NCI-H1105 (cell line): ENCODE measurements around the gene NMNAT2.

ENCODE experiments used
- DNase-seq: peaks from one replicate; lab custom pipeline; 2025; lab: John Stamatoyannopoulos, UW

NMNAT2 gene

DNA sequence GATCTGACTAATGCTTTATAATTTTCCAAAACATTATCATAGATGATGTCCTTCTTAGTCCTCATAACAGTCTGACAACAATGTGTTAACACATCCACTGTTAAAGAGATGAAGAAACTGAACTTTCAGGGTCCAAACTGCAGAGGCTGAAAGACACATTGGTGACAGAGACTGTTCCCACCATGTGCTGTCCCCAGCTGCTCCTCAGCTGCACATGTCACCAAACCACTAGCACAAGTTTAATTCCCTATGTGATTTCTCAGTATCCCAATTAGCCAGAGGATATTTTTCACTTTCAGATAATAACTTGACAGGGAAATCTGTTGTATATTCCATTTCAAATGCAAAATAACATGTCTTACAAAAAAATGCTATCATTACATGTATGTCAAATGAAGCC is 207.5 kb downstream of the NMNAT2 start:
- DNase-seq = no peak

DNA sequence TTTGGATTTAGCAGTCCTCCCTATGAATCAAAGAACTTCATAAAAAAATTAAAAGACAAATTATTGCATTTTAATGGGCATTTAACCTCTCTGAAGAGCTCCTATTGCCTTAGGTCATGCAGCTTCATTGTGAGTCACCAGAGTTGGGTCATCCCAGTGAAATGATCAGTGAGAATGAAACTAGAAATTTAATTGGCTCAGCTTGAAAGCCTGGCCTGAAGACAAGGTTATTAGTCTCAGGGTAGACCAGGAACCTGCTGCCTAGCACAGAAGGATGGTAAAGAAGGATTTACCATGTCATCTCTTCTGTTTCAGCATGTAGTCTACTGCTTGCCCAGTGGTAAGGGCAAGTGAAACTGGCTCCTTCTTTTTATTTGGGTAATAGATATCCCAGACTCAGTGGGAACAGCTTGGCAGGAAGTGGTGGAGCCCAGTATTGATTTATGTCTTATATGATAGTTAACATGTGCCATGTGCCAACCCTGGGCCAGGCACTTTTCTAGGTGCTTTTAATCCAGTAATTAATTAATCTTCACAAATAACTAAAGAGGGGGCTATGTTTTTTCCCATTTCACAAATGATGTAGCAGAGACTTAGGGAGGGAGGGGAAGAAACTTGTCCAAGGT is 208.5 kb downstream of the NMNAT2 start:
- no peak for DNase-seq

DNA sequence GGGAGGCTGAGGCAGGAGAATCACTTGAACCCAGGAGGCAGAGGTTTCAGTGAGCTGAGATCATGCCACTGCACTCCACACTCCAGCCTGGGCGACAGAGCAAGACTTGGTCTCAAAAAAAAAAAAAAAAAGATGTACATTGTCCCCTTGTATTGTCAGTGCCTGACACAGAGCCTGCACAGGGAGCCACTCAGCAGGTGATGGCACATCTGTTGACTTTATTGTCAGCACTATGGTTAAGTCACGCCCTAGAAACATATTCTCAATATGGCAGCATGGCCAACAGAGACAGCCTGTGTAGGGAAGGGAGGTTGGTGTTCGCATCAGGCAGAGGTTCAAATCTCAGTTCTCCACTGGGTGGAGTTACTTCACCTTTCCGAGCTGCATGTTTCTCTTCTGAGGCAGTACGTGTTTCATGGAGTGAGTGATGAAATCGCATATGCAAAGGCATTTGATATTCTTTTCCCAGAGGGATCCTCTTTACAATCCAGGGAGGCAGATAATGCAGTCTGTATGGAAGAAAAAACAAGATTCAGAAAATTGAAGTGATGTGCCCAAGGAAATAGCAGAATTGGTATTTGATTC is 211.6 kb downstream of the NMNAT2 start:
- no peak for DNase-seq

GRCh38 chr1:183205196-183205781 is 212.9 kb downstream of the NMNAT2 start:
- no peak for DNase-seq

DNA sequence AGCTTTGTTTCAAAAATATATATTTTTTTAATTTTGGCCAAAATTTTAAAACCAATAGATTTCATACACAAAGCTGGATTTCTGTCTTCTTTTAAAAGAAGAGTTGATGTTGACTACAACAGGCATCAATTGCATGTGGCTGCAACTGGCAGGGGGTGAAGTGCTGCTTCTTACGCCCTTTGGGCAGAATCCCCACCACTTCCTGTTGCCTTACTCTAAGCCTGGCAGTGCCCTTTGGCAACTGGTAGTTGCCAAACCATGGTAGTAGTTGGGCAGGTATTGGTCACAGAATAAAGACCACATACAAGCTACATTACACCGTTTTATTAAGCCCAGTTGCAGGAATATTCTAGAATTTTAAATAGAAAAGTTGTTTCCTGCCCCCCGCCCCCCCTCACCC is 215.1 kb downstream of the NMNAT2 start:
- no peak for DNase-seq

DNA sequence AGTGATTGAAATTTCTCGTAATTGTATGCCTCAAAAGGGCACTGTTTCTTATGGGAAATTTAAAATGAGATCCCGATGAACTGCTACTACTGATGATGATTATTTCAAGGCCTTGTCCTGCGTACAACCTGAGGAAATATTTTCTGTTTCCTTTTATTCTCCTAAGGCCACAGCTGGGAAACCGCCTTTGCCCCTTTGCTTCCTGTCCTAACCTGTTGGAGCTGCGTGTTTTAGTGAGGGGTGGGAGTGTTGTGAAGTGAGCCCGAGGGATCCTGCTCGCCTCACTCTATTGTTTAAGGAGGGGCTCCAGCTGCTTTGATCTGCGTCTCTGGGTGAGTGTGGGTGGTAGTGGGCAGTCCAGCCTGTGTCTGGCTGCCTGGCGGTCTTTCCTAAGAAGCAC is 217.7 kb downstream of the NMNAT2 start:
- no peak for DNase-seq

DNA sequence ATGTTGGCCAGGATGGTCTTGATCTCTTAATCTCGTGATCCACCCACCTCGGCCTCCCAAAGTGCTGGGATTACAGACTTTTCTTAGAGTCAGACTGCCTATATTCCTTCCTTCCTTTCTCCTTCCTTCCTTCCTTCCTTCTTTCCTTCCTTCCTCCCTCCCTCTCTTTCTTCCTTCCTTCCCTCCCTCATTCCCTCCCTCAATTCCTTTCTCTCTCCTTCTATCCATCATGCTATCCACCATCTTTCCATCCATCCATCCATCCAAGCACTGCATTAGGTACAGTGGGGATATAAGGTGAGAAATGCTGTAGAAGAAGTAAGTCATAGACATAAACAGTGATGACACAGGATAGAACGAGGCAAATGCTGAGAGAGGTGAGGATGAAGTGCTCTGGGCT is 218.9 kb downstream of the NMNAT2 start:
- no peak for DNase-seq

DNA sequence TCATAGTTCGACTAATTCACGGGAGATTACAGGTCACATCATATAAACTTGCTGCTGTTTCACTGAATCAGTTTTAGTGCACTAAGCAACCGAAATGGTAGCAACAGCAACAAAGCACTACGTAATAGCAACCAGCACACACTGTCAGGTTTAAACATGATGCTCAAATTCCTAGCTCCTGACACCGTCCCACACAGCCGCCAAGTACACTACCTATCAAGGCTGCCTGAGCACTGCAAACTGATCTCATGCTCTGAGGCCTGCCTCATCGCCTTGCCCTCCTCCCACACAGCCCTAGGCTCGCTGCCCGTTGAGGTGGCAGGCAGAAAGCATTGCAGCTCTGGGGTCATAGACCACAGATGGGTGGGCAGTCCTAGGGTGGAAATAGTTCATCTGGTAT is 219.7 kb downstream of the NMNAT2 start:
- no peak for DNase-seq
